Ovary (tissue), 3 donors: ENCODE data around the gene MEGF8.

Experiments
- CTCF ChIP-seq, 3 donors: fragments of 450-650 bp in 2 of 3; fragments of 200-600 bp in 1 of 3; IDR thresholded peaks; one replicate each; pipeline versions ENCODE4 v1.5.1 to v1.8.0; 2016 to 2022; ENCODE audit warnings: antibody characterized with exemption in 3 of 3, mild to moderate bottlenecking in 1 of 3
- EP300 ChIP-seq: sonication (generic); formaldehyde crosslinking; IDR thresholded peaks from one replicate; pipeline ENCODE4 v1.6.1; 2017; ENCODE audit warnings: antibody characterized with exemption
- POLR2A ChIP-seq: fragments of 450-650 bp; IDR thresholded peaks from one replicate; pipeline ENCODE4 v1.6.1; 2017; ENCODE audit warnings: antibody characterized with exemption, mild to moderate bottlenecking, moderate library complexity
- donor health status: DM: no; HTN: no; CAD: no.

GRCh38 chr19:42328854-42329253 is 3.4 kb downstream of the MEGF8 start:
- no peak for TF ChIP-seq POLR2A
- TF ChIP-seq CTCF (IDR thresholded peaks at IDR 0.05): no peak
- TF ChIP-seq EP300: no peak
